Measurements from ENCODE around the gene SGMS1. TPM values are rescaled to one million over a fixed set of nuclear protein-coding genes. Genes with fewer than 3 reads are reported as not detected.
"Not testable (repeated sequence)": the region's sequence is repeated elsewhere in the genome, so short reads cannot be mapped to it uniquely, and the experiment has no call there.

The SGMS1 gene
- polyA plus RNA-seq, 3 donors: 53.2 to 57.3 (median 54.7) TPM

GRCh38 chr10:50355693-50356480 is 267.9 kb downstream of the SGMS1 start:
- DNase-seq (ENCODE audit: low read depth in 3 of 3, low spot score in 2 of 3): not testable (repeated sequence)

GRCh38 chr10:50351483-50352146 is 272.1 kb downstream of the SGMS1 start:
- no peak for DNase-seq (ENCODE audit: low read depth in 3 of 3, low spot score in 2 of 3)

- DNase-seq (ENCODE audit: low read depth in 3 of 3, low spot score in 2 of 3): no peak
These were observed 273.4 kb downstream of the SGMS1 start for GRCh38 chr10:50350366-50350765.

GRCh38 chr10:50349554-50349953 is 274.2 kb downstream of the SGMS1 start:
- no peak for DNase-seq (ENCODE audit: low read depth in 3 of 3, low spot score in 2 of 3)

- DNase-seq (ENCODE audit: low read depth in 3 of 3, low spot score in 2 of 3): no peak
These were observed 276.4 kb downstream of the SGMS1 start for GRCh38 chr10:50347394-50347802.

GRCh38 chr10:50346942-50347341 is 276.8 kb downstream of the SGMS1 start:
- no peak for DNase-seq (ENCODE audit: low read depth in 3 of 3, low spot score in 2 of 3)

- no peak for DNase-seq (ENCODE audit: low read depth in 3 of 3, low spot score in 2 of 3)
These were observed 278.2 kb downstream of the SGMS1 start for GRCh38 chr10:50345545-50345944.

GRCh38 chr10:50343702-50344331 is 279.9 kb downstream of the SGMS1 start:
- DNase-seq (ENCODE audit: low read depth in 3 of 3, low spot score in 2 of 3): no peak

- no peak for DNase-seq (ENCODE audit: low read depth in 3 of 3, low spot score in 2 of 3)
These were observed 281.8 kb downstream of the SGMS1 start for GRCh38 chr10:50341987-50342386.

- DNase-seq (ENCODE audit: low read depth in 3 of 3, low spot score in 2 of 3): no peak
These were observed 287.6 kb downstream of the SGMS1 start for GRCh38 chr10:50336140-50336539.

- no peak for DNase-seq (ENCODE audit: low read depth in 3 of 3, low spot score in 2 of 3)
These were observed 288.4 kb downstream of the SGMS1 start for GRCh38 chr10:50335397-50335796.

GRCh38 chr10:50334273-50334672 is 289.5 kb downstream of the SGMS1 start:
- no peak for DNase-seq (ENCODE audit: low read depth in 3 of 3, low spot score in 2 of 3)

GRCh38 chr10:50333872-50334271 is 289.9 kb downstream of the SGMS1 start:
- DNase-seq (ENCODE audit: low read depth in 3 of 3, low spot score in 2 of 3): no peak

GRCh38 chr10:50332108-50332842 is 291.5 kb downstream of the SGMS1 start:
- no peak for DNase-seq (ENCODE audit: low read depth in 3 of 3, low spot score in 2 of 3)

- no peak for DNase-seq (ENCODE audit: low read depth in 3 of 3, low spot score in 2 of 3)
These were observed 292.3 kb downstream of the SGMS1 start for GRCh38 chr10:50331486-50331885.

- peak in 2 of 3 donors; percentile 8 to 48 for DNase-seq (ENCODE audit: low read depth in 3 of 3, low spot score in 2 of 3)
These were observed 296.7 kb downstream of the SGMS1 start for GRCh38 chr10:50326757-50327701.

GRCh38 chr10:50326172-50326555 is 297.6 kb downstream of the SGMS1 start:
- DNase-seq (ENCODE audit: low read depth in 3 of 3, low spot score in 2 of 3): no peak

- no peak for DNase-seq (ENCODE audit: low read depth in 3 of 3, low spot score in 2 of 3)
These were observed 298.1 kb downstream of the SGMS1 start for GRCh38 chr10:50325449-50326171.

GRCh38 chr10:50324680-50325393 is 298.9 kb downstream of the SGMS1 start:
- no peak for DNase-seq (ENCODE audit: low read depth in 3 of 3, low spot score in 2 of 3)

All from right renal cortex interstitium (tissue), 3 donors.